OCI-LY7 (cell line): ENCODE data around the gene SLC19A3. TPM values are rescaled to one million over a fixed set of nuclear protein-coding genes. Genes with fewer than 3 reads are reported as not detected.

ENCODE experiments used
- BruUV-seq: library from RNA; stranded (reverse); fragments of 400-500 nt; replicated peaks from 2 replicates; lab custom pipeline; 2021; lab: Mats Ljungman, UMichigan
- CTCF ChIA-PET: fragments of 300-600 bp; sonication (Branson Sonifier 250); formaldehyde crosslinking; loops from one replicate; lab custom pipeline; 2022; ENCODE audit warnings: antibody characterized with exemption; ENCODE audit not compliant: unreplicated experiment; lab: Charles Lee
- POLR2A ChIA-PET: fragments of 300-600 bp; sonication (Branson Sonifier 250); formaldehyde crosslinking; loops from one replicate; lab custom pipeline; 2022; ENCODE audit warnings: antibody characterized with exemption; lab: Charles Lee
- DNase-seq: peaks from one replicate; pipeline ENCODE4 v3.0.0-alpha.2; 2015; ENCODE audit warnings: low spot score
- H2AFZ ChIP-seq: fragments of 200-600 bp; sonication (generic), shearing (Covaris generic); 2 replicates; pipeline ENCODE4 v1.6.1; 2014; ENCODE audit warnings: mild to moderate bottlenecking, antibody characterized with exemption, low read length, moderate library complexity
- H3K27ac ChIP-seq: fragments of 200-600 bp; sonication (generic); 2 replicates; pipeline ENCODE4 v1.5.1; 2014; ENCODE audit warnings: mixed run types, low read depth, mild to moderate bottlenecking, moderate library complexity, low read length, inconsistent platforms; ENCODE audit not compliant: poor library complexity, severe bottlenecking
- H3K36me3 ChIP-seq: fragments of 200-600 bp; sonication (generic); 2 replicates; pipeline ENCODE4 v1.6.1; 2014; ENCODE audit warnings: mild to moderate bottlenecking, antibody characterized with exemption, low read length, moderate library complexity, mixed read lengths; ENCODE audit not compliant: insufficient read depth
- H3K4me1 ChIP-seq: fragments of 200-600 bp; sonication (generic); 2 replicates; pipeline ENCODE4 v1.5.1; 2014; ENCODE audit warnings: mild to moderate bottlenecking, low read length; ENCODE audit not compliant: insufficient read depth, poor library complexity, severe bottlenecking
- H3K4me2 ChIP-seq: fragments of 200-600 bp; sonication (generic); 2 replicates; pipeline ENCODE4 v1.6.1; 2014; ENCODE audit warnings: mild to moderate bottlenecking, low read length
- H3K4me3 ChIP-seq: fragments of 200-600 bp; sonication (generic); 2 replicates; pipeline ENCODE4 v1.5.1; 2014; ENCODE audit warnings: mild to moderate bottlenecking, low read depth, low read length; ENCODE audit not compliant: poor library complexity, severe bottlenecking
- H3K79me2 ChIP-seq: fragments of 200-600 bp; sonication (generic); 2 replicates; pipeline ENCODE4 v1.6.1; 2016; ENCODE audit warnings: low read depth, mild to moderate bottlenecking, low read length, moderate library complexity, mixed read lengths; ENCODE audit not compliant: insufficient read depth
- H3K9me2 ChIP-seq: fragments of 200-600 bp; sonication (generic); 2 replicates; pipeline ENCODE4 v1.6.1; 2016; ENCODE audit warnings: mild to moderate bottlenecking, low read length, mixed read lengths; ENCODE audit not compliant: insufficient read depth
- H3K9me3 ChIP-seq: fragments of 200-600 bp; sonication (generic); 2 replicates; pipeline ENCODE4 v1.6.1; 2014; ENCODE audit warnings: mild to moderate bottlenecking, mixed run types, low read length, mixed read lengths
- H4K20me1 ChIP-seq: fragments of 200-600 bp; sonication (generic); 2 replicates; pipeline ENCODE4 v1.6.1; 2014; ENCODE audit warnings: mild to moderate bottlenecking, antibody characterized with exemption, low read length, moderate library complexity, mixed read lengths; ENCODE audit not compliant: insufficient read depth
- CTCF ChIP-seq: fragments of 200-600 bp; sonication (generic); conservative IDR thresholded peaks from 2 replicates; pipeline ENCODE4 v1.5.1; 2014; ENCODE audit warnings: mild to moderate bottlenecking, antibody characterized with exemption, low read length, moderate library complexity, mixed read lengths
- EZH2phosphoT487 ChIP-seq: fragments of 200-600 bp; sonication (generic); IDR thresholded peaks from 2 replicates; pipeline ENCODE4 v1.6.1; 2018; ENCODE audit warnings: low read depth, borderline replicate concordance, mild to moderate bottlenecking, mixed run types, antibody characterized with exemption, low read length, moderate library complexity, mixed read lengths
- intact Hi-C: fragments of 100-400 bp; cut with micrococcal nuclease; formaldehyde crosslinking; loops from one replicate; pipeline ENCODE4 v1.10.0; 2022; ENCODE audit not compliant: unreplicated experiment
- total RNA-seq, 2 experiments: library from RNA; depleted of rRNA in 1 of 2; stranded (reverse); fragments of >200 nt in 1 of 2; shearing (Covaris generic) in 1 of 2; gene quantifications; 2 replicates each; pipeline ENCODE4 v1.2.3, GENCODE V29; 2014 to 2022

SLC19A3 gene
- total RNA-seq, 2 experiments from 2014 or later = not detected

GRCh38 chr2:227713291-227713690 is 4.5 kb downstream of the SLC19A3 start:
- no peak overlapping the region for H3K4me3 ChIP-seq
- DNase-seq = no peak
- H3K79me2 ChIP-seq = no peaks in the 10 kb centered on the region
- ChIA-PET CTCF (no interaction called here), POLR2A (interaction anchor here (0.6 kb wide), 1 partner anchor 60 kb away, joined by 3 read pairs; no protein-coding TSS in a partner anchor)
- no TSS peak for BruUV-seq
- intact Hi-C loops = no loop called here
- H3K27ac ChIP-seq = no peak overlapping the region
- no peaks in the 10 kb centered on the region for H3K4me1 ChIP-seq
- no peaks in the 10 kb centered on the region for H3K9me3 ChIP-seq
- no peak for TF ChIP-seq EZH2phosphoT487
- TF ChIP-seq CTCF = no peak
- H4K20me1 ChIP-seq = no peaks in the 10 kb centered on the region
- H3K9me2 ChIP-seq = no peaks in the 10 kb centered on the region
- H3K36me3 ChIP-seq = no peaks in the 10 kb centered on the region
- H3K4me2 ChIP-seq = no peak overlapping the region
- H2AFZ ChIP-seq = no peak overlapping the region

DNA sequence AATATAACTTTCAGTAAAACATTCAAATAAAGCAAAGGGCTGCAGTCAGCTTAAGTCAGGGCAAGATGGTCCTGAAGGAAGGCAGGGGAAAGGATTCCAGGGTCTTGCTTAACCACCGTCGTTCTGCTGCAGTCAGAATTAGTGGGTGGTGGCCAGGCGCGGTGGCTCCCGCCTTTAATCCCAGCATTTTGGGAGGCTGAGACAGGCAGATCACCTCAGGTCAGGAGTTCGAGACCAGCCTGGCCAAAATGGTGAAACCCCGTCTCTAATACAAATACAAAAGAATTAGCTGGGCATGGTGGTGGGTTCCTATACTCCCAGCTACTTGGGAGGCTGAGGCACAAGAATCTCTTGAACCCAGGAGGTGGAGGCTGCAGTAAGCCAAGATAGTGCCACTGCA is 6.8 kb downstream of the SLC19A3 start:
- Histone ChIP-seq H4K20me1 (no peaks in the 10 kb centered on the region), H3K27ac (no peak overlapping the region), H3K9me2 (no peaks in the 10 kb centered on the region), H3K4me1 (no peaks in the 10 kb centered on the region), H3K4me3 (no peak overlapping the region), H3K36me3 (no peaks in the 10 kb centered on the region), H2AFZ (no peak overlapping the region), H3K9me3 (no peaks in the 10 kb centered on the region), H3K79me2 (no peaks in the 10 kb centered on the region), H3K4me2 (no peak overlapping the region)
- intact Hi-C loops = no loop called here
- ChIA-PET CTCF (no interaction called here), POLR2A (no interaction called here)
- TF ChIP-seq EZH2phosphoT487 (no peak), CTCF (no peak)
- BruUV-seq = no TSS peak
- no peak for DNase-seq

DNA sequence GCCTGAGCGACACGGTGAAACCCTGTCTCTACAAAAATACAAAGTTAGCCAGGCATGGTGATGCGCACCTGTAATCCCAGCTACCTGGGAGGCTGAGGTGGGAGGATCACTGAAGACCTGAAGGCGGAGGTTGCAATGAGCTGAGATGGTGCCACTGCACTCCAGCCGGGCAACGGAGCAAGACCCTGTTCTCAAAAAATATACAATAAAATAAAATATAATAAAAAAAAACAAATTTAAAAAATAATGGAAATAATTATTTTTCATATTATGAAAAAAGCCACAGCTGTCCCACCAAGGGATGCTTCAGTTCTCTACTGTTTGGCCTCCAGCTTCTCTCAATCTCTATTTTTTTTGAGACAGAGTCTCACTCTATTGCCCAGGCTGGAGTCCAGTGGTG is 10.4 kb downstream of the SLC19A3 start:
- no TSS peak for BruUV-seq
- intact Hi-C loops = no loop called here
- Histone ChIP-seq H3K9me2 (no peaks in the 10 kb centered on the region), H3K9me3 (no peaks in the 10 kb centered on the region), H3K79me2 (no peaks in the 10 kb centered on the region), H3K27ac (no peak overlapping the region), H4K20me1 (no peaks in the 10 kb centered on the region), H3K4me1 (no peaks in the 10 kb centered on the region), H3K4me2 (no peak overlapping the region), H3K4me3 (no peak overlapping the region), H3K36me3 (no peaks in the 10 kb centered on the region), H2AFZ (no peak overlapping the region)
- CTCF ChIA-PET = no interaction called here
- TF ChIP-seq CTCF (no peak), EZH2phosphoT487 (no peak)
- no peak for DNase-seq
- POLR2A ChIA-PET = no interaction called here
